GM12872 (cell line): Measurements from ENCODE around the gene RECQL5.

ENCODE experiments used
- TF ChIP-seq, protein P1 (sequence below): IDR thresholded peaks from 3 replicates; pipeline ENCODE4 v1.5.1; 2011; ENCODE audit warnings: low read depth, mild to moderate bottlenecking, low read length, moderate library complexity; ENCODE audit not compliant: insufficient read depth

RECQL5 gene

DNA sequence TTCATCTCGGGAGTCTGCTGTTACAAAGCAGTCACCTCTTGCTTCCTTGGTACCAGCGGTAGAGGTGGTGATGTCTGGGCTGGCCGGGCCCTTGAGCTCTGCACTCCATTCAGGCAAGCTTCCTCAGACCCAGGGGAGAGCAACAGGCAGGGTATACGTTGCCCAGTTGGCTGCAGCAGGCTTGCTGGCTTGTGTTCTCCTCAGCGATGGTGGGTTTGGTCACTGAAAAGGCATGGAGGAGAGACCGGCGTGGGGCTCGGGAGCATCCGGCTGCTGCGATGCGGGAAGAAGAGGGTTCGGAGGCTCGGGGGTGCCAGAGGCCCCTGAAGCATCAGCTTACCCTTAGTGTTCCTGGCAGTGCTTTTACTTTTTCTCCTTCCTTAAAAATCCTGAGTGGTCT lies 26.0 kb upstream of the RECQL5 start:
- TF ChIP-seq, protein P1, sequence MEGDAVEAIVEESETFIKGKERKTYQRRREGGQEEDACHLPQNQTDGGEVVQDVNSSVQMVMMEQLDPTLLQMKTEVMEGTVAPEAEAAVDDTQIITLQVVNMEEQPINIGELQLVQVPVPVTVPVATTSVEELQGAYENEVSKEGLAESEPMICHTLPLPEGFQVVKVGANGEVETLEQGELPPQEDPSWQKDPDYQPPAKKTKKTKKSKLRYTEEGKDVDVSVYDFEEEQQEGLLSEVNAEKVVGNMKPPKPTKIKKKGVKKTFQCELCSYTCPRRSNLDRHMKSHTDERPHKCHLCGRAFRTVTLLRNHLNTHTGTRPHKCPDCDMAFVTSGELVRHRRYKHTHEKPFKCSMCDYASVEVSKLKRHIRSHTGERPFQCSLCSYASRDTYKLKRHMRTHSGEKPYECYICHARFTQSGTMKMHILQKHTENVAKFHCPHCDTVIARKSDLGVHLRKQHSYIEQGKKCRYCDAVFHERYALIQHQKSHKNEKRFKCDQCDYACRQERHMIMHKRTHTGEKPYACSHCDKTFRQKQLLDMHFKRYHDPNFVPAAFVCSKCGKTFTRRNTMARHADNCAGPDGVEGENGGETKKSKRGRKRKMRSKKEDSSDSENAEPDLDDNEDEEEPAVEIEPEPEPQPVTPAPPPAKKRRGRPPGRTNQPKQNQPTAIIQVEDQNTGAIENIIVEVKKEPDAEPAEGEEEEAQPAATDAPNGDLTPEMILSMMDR, result no peak

DNA sequence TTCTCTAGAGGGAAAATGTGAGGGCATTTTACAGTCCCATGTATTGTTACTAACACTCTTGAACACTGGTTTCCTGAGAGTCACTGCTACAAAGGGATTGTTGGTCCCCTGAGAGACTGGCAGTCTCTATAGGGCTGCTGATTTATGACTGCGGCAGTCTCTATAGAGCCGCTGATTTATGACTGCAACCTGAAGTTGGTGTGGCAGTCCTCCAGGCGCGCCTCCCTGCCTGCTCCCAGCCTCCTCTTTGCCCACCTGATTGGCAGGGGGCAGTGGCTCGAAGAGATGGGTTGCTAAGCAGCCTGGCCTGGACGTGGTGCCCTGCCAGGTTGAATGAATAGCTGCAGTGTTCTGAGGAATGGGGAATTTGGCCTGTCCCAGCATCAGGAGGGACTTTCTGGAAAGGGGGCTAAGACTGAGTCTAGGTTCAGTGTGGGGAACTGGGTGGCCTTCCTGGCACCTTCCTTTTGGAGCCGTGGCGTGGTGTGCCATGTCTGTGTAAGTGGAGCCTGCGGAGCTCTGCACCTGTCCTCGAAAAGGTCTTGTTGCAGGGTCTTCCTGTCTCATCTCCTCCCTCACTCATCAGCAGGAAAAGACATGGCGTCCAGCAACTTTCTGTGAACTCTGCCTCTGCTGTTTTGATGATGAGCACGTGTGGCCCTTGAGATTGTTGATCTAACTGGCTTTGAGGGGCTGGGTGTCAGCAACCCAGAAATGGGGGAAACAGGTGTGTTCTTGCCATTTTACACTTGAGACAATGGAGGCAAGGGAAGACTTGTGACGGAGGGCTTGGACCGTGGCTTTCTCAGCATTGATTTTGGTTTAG lies 25.1 kb upstream of the RECQL5 start:
- TF ChIP-seq, protein P1, result no peak

DNA sequence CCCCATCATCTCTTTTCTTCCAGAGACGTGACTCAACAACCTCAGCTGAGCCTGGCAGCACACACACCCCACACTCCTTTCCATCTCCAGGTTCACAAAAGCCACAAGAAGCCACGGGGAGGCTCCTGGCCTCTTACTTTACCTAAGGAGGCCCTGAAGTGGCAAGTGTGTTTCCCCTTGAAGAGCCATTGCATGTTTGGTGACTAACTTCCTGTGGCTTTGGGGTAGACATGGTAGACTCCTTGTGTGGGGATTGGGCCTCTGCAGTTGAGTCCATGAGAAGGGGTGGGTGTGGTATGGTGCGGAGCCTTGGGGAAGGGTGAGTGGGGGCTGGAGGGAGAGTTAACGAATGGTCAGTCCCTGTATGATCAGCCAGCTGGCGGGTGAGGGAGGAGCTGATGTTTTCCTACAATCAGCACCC lies 24.4 kb upstream of the RECQL5 start:
- TF ChIP-seq, protein P1, result no peak

DNA sequence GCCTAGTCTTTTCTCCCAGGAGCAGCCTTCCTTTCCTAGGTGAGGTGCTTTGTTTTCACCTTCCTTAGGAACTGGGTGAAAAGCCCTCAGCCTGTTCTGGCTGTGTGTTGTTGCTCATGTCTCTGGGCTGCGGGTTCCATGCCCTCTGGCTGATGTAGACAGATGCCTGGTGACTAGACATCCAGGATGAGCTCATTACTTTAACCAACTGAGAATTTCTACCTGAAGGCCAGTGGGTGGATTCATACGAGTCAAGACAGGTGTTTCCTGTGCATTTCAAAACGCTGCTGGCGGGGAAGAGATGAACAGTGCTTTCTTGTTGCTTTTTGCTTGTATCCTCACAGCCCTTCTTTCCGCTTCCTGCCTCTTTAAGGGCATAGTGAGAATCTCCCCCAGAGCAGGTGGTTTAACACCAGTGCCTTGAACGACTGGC lies 22.5 kb upstream of the RECQL5 start:
- TF ChIP-seq, protein P1, result no peak

GRCh38 chr17:75688209-75688825 lies 21.4 kb upstream of the RECQL5 start:
- TF ChIP-seq, protein P1, result no peak

GRCh38 chr17:75685499-75685898 lies 18.5 kb upstream of the RECQL5 start:
- TF ChIP-seq, protein P1, result no peak

- TF ChIP-seq, protein P1, result no peak
Measured at GRCh38 chr17:75684924-75685323, 18.0 kb upstream of the RECQL5 start.
